OCI-LY3 (cell line): Measurements from ENCODE around the gene CDC42EP1.

Experiments used
- H2AFZ ChIP-seq: fragments of 200-600, 300-600 bp; shearing (Covaris generic); 2 replicates; pipeline ENCODE4 v1.6.0; 2014; ENCODE audit warnings: antibody characterized with exemption, low read depth, low read length
- H3K27ac ChIP-seq: fragments of 200-600, 300-600 bp; sonication (generic); 2 replicates; pipeline ENCODE4 v1.5.1; 2014; ENCODE audit warnings: mild to moderate bottlenecking, low read length, moderate library complexity, mixed read lengths
- H3K27me3 ChIP-seq: fragments of 200-600, 300-600 bp; sonication (generic); 2 replicates; pipeline ENCODE4 v1.6.1; 2014; ENCODE audit warnings: low read depth, low read length, mixed read lengths
- H3K36me3 ChIP-seq: fragments of 200-600, 300-600 bp; sonication (generic); replicated peaks from 2 replicates; pipeline ENCODE3; 2014; ENCODE audit warnings: low read depth, low read length, mixed read lengths
- H3K4me1 ChIP-seq: fragments of 300-600, 200-600 bp; sonication (generic); 2 replicates; pipeline ENCODE4 v1.6.1; 2014; ENCODE audit warnings: low read length, mixed read lengths
- H3K4me2 ChIP-seq: fragments of 200-600, 300-600 bp; sonication (generic); 2 replicates; pipeline ENCODE4 v1.6.1; 2014; ENCODE audit warnings: low read length, mixed read lengths
- H3K4me3 ChIP-seq: fragments of 300-600, 200-600 bp; sonication (generic); 2 replicates; pipeline ENCODE4 v1.5.1; 2014; ENCODE audit warnings: antibody characterized with exemption, mild to moderate bottlenecking, low read length, moderate library complexity
- H3K79me2 ChIP-seq: fragments of 300-600, 200-600 bp; shearing (Covaris generic); 2 replicates; pipeline ENCODE4 v1.6.1; 2014; ENCODE audit warnings: mild to moderate bottlenecking, low read length, mixed read lengths
- H3K9ac ChIP-seq: fragments of 300-600, 200-600 bp; shearing (Covaris generic); 2 replicates; pipeline ENCODE4 v1.6.0; 2014; ENCODE audit warnings: mild to moderate bottlenecking, low read length, moderate library complexity
- H3K9me3 ChIP-seq: fragments of 200-600, 300-600 bp; shearing (Covaris generic); 2 replicates; pipeline ENCODE4 v1.6.1; 2014; ENCODE audit warnings: low read length, mixed read lengths; ENCODE audit not compliant: insufficient read depth
- H4K20me1 ChIP-seq: fragments of 200-600, 300-600 bp; sonication (generic); 2 replicates; pipeline ENCODE4 v1.6.1; 2016; ENCODE audit warnings: low read length, mixed read lengths; ENCODE audit not compliant: insufficient read depth
- CTCF ChIP-seq: fragments of 200-600, 300-600 bp; sonication (generic); IDR thresholded peaks from 2 replicates; pipeline ENCODE4 v1.5.1; 2014; ENCODE audit warnings: antibody characterized with exemption, low read length, low read depth
- EZH2phosphoT487 ChIP-seq: fragments of 200-600 bp; shearing (Covaris generic); IDR thresholded peaks from 2 replicates; pipeline ENCODE4 v1.6.1; 2018; ENCODE audit warnings: antibody characterized with exemption, mixed run types, low read depth

CDC42EP1 gene

GRCh38 chr22:37559901-37560607, at the start of gene CDC42EP1:
CDC42EP1 (plus strand) TSS chr22:37560480; CDS start chr22:37566350, 5,870 bp downstream.
- Histone ChIP-seq H3K36me3 (no peaks in the 10 kb centered on the region), H4K20me1 (no peaks in the 10 kb centered on the region), H3K4me2 (no peak within 1 kb of the TSS), H3K4me3 (no peak within 1 kb of the TSS), H2AFZ (no peak within 1 kb of the TSS), H3K9me3 (no peaks in the 10 kb centered on the region), H3K27ac (no peak within 1 kb of the TSS), H3K79me2 (no peaks in the 10 kb centered on the region), H3K27me3 (peaks cover 30% of the 10 kb centered on the region), H3K9ac (no peak within 1 kb of the TSS), H3K4me1 (no peaks in the 10 kb centered on the region)
- TF ChIP-seq EZH2phosphoT487: no peak
- TF ChIP-seq CTCF: no peak

DNA sequence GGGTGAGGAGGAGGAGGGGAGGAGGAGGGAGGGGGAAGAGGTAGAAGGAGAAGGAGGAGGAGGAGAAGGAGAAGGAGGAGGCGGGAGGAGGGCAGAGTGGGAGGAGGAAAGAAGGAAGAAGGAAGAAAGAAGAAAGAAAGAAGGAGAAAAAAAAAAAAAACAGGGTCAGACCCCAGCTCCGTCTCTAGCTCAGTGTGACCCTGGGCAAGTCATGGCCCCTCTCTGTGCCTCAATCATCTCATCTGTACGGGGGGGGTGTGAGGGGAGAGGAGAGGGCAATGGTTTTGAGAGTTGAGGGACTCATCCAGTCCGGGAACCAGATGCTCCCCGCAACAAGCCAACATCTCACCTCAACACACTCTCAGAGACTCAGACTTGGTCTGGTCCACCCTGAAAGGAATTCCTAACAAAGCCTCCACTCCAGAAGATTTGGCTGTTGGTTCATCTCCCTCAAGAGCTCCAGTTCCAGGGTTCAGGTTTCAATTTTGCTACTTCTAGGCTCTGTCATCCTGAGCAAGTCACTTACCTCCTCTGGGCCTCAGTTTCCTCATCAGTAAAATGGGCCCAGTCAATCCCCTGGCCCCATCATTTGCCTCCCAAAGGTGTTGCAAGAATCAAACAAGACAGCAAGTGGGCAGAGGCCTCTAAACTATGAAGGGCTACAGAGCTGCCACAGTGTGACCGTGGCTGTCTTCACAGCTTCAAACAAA, 48.7 kb upstream of the CDC42EP1 start:
- Histone ChIP-seq H3K27me3 (peaks cover 21% of the 10 kb centered on the region), H3K4me3 (no peak overlapping the region), H3K9ac (no peak overlapping the region), H3K27ac (no peak overlapping the region), H4K20me1 (no peaks in the 10 kb centered on the region), H2AFZ (no peak overlapping the region), H3K9me3 (no peaks in the 10 kb centered on the region), H3K4me2 (no peak overlapping the region), H3K79me2 (no peaks in the 10 kb centered on the region), H3K36me3 (no peaks in the 10 kb centered on the region), H3K4me1 (no peaks in the 10 kb centered on the region)
- no peak for TF ChIP-seq CTCF
- TF ChIP-seq EZH2phosphoT487: no peak

DNA sequence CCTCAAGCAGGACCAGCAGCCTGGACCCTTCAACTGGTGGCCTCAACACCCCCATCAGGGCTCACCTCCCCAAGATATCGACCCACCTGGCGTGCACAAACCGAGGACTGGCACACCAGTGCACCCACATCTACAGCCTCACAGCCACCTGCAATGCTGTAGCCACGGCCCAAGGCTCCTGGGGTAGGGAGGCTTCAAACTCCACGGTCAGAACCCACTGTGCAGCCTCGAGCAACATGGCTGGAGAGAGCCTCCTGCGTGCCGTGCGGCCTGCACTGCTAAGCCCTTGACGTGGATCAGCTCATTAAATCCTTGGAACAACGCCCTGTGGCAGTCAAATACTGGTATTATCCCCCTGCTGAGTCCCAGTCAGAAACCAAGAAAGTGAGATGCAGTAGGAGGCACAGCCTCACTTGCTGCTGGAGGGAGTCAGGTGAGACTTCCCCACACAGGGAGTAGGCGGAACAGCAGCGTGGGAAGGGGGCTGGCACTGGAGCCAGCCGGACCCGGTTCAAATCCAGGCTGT, 45.7 kb upstream of the CDC42EP1 start:
- no peaks in the 10 kb centered on the region for H3K4me1 ChIP-seq
- no peaks in the 10 kb centered on the region for H3K9me3 ChIP-seq
- H3K27ac ChIP-seq: no peak overlapping the region
- TF ChIP-seq EZH2phosphoT487: no peak
- no peaks in the 10 kb centered on the region for H3K36me3 ChIP-seq
- no peak overlapping the region for H2AFZ ChIP-seq
- no peak overlapping the region for H3K9ac ChIP-seq
- H3K79me2 ChIP-seq: no peaks in the 10 kb centered on the region
- H3K27me3 ChIP-seq: peaks cover 15% of the 10 kb centered on the region
- H4K20me1 ChIP-seq: no peaks in the 10 kb centered on the region
- H3K4me3 ChIP-seq: no peak overlapping the region
- H3K4me2 ChIP-seq: no peak overlapping the region

DNA sequence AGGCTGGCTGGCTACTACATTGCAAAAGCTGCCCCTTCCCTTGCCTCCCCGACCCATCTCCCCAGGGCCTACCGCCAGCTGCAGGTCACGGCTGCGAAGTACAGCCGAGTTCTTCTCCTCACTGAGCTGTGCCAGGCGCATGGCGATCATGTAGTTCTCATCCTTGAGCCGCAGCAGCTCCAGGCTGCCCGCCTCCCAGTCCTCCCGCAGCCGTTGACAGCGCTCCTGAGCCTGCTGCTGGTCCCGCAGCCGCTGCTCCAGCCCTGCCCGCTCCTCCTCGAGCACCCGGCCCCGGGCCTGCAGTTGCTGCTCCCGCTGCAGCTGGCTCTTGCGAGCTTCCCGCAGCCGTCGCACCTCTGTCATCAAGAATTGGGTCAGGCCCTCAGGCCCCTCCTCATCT, 44.4 kb upstream of the CDC42EP1 start:
- Histone ChIP-seq H3K4me3 (no peak overlapping the region), H2AFZ (no peak overlapping the region), H3K9me3 (no peaks in the 10 kb centered on the region), H3K79me2 (no peaks in the 10 kb centered on the region), H3K36me3 (no peaks in the 10 kb centered on the region), H3K27me3 (peaks cover 15% of the 10 kb centered on the region), H3K27ac (no peak overlapping the region), H4K20me1 (no peaks in the 10 kb centered on the region), H3K9ac (no peak overlapping the region), H3K4me1 (no peaks in the 10 kb centered on the region), H3K4me2 (no peak overlapping the region)
- TF ChIP-seq CTCF (no peak), EZH2phosphoT487 (no peak)
